GM21529 (cell line): ENCODE results near the gene MAP4K1.
"Not testable (repeated sequence)": the region's sequence is repeated elsewhere in the genome, so short reads cannot be mapped to it uniquely, and the experiment has no call there.

ENCODE experiments used
- ATAC-seq: cut with Tn5 transposase; IDR thresholded peaks from one replicate; pipeline ENCODE4 v1.9.1; 2021; ENCODE audit not compliant: unreplicated experiment

Gene MAP4K1

DNA sequence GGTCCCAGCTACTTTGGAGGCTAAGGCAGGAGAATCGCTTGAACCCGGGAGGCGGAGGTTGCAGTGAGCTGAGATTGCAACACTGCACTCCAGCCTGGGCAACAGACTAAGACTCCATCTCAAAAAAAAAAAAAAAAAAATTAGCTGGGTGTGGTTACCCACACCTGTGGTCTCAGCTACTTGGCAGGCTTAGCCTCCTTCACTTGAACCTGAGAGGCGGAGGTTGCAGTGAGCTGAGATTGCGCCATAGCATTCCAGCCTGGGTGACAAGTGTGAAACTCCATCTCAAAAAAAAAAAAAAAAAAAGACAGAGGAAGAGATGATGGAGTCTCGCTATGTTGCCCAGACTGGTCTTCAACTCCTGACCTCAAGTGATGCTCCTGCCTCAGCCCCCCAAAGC, 38.4 kb downstream of the MAP4K1 start:
- not testable (repeated sequence) for ATAC-seq

DNA sequence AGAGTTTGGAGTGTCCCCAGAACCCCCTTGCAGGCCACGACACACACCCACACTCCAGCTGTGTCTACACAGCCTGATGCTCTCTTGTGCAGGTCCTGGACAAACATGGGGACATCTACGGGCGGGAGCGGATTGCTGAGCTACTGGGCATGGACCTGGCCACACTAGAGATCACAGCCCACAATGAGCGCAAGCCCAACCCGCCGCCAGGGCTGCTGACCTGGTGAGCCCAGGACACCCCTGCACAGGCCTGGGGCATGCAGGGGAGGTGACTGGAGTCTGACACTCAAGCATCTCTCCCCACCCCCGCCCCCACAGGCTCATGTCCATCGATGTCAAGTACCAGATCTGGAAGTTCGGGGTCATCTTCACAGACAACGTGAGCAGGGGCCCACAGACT, 39.9 kb downstream of the MAP4K1 start:
- no peak for ATAC-seq

DNA sequence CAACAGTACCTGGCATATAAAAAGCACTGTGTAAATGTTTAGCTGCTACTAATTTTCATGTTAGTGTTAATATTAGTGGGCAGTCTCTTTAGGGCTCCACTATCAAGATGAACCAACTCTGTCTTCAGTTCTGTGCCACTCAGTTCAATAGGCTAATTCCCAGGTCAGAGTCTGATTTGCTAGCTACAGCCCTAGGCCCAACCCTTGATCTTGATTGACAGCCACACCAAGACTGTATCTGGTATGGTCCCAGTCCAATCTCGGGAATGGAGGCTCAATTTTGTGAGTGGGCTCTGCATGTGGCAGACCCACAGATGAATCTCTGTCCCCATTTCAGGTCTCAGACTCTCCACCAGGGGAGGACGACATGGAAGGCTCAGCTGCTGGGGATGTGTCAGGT, 46.1 kb downstream of the MAP4K1 start:
- ATAC-seq: no peak

DNA sequence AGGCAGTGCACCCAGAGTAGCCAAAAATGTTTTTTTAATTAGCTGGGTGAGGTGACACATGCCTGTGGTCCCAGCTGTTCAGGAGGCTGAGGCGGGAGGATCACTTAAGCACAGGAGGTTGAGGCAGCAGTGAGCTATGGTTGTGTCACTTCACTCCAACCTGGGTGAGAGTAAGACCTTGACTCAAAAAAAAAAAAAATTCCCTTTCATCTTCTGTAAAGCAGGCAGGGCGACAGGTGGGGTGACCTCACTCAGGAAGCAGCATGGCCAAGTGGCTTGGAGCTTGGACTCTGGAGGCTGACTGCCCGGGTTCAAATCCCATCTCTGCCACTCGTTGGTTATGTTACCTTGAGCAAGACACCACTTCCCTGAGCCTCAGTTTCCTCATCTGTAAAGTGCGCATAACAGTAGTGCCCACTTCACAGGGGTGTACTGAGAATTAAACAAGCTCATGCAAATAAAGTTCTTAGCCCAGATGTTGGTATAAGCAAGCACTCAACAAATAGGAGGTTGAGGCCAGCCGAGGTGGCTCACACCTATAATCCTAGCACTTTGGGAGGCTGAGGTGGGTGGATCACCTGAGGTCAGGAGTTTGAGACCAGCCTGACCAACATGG, 48.3 kb downstream of the MAP4K1 start:
- ATAC-seq: no peak

DNA sequence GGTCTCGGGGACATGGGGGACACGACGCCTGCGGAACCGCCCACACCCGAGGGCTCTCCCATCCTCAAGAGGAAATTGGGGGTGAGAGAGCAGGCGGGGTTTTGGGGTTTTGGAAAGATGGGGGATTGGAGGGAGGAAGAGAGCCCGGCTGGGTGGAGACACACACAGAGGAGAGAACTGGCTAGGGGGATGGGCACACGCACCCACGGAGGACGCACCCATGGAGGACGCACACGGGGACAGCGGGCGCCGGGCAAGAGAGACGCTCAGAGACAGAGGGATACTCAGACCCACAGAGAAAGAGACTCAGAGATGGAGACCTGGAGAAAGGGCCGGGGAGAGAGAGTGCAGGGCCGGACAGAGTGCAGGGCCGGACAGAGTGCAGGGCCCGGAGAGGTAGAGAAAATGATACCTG, 52.1 kb downstream of the MAP4K1 start:
- no peak for ATAC-seq

DNA sequence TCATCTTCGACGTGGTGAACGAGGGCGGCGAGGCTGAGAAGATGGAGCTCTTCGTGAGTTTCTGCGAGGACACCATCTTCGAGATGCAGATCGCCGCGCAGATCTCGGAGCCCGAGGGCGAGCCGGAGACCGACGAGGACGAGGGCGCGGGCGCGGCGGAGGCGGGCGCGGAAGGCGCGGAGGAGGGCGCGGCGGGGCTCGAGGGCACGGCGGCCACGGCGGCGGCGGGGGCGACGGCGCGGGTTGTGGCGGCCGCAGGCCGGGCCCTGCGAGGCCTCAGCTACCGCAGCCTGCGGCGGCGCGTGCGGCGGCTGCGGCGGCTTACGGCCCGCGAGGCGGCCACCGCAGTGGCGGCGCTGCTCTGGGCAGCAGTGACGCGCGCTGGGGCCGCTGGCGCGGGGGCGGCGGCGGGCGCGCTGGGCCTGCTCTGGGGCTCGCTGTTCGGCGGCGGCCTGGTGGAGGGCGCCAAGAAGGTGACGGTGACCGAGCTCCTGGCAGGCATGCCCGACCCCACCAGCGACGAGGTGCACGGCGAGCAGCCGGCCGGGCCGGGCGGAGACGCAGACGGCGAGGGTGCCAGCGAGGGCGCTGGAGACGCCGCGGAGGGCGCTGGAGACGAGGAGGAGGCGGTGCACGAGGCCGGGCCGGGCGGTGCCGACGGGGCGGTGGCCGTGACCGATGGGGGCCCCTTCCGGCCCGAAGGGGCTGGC, 52.6 kb downstream of the MAP4K1 start:
- ATAC-seq: no peak

DNA sequence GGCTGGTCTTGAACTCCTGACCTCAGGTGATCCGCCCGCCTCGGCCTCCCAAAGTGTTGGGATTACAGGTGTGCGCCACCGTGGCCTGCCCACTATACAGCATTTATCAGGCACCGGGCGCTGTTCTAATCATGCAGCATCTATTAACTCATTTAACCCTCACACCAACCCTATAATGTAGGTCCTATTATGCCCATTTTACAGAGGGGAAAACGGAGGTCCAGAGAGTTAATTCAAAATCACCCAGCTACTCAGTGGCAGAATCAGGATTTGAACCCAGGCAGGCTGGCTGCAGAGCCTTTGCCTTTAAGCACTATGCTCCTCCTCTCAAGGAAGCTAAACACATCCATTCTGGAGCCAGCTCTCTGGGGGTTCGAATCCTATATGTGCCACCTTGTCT, 54.3 kb downstream of the MAP4K1 start:
- ATAC-seq: no peak

DNA sequence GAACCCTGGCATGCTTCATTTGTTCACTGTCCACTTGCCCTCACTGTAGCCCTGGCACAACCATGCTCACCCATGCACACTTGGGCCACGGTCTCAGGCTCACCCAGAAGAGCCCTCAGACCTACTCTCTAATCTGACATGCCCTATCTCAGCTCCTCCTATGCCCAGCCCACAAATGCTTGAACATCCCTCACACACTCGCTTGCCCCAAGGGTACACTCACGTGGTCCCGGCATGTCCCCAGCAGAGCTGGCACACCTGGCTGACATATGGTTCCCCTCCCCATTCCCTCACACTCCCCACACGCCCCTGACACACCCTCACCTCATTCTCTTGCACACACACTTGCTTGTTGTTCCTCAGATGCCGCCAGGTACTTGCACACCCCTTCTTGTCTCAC, 55.7 kb downstream of the MAP4K1 start:
- ATAC-seq: no peak

DNA sequence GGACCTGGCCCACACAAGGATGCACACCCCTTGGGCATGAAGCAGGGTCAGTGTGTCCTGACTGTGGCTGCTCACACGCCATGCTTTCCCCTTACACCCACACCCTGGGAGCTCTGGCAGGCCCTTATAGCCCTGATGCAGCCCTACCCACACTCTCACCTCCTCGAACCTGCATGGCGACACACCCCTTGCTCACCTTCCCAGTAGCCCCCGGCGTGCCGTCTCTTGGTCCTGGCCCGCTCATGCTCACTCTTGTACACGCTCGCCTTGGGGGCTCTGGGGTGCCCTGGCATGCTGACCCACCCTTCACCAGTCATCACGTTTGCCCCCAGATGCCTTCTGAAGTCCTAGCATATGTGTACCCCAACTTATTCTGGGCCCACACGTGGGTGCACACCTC, 56.1 kb downstream of the MAP4K1 start:
- no peak for ATAC-seq

DNA sequence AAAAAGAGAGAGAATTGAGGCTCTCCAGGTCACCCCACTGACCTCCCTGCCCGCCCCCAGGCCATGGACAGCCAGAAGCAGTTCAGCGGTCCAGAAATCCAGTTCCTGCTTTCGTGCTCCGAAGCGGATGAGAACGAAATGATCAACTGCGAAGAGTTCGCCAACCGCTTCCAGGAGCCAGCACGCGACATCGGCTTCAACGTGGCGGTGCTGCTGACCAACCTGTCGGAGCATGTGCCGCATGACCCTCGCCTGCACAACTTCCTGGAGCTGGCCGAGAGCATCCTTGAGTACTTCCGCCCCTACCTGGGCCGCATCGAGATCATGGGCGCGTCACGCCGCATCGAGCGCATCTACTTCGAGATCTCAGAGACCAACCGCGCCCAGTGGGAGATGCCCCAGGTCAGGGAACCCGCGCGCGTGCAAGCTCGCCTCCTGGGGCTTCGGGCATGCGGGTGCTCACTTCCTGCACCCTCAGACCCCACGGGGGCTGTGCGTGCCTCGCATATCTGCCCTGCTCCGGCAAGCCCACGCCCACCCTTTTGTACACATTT, 56.6 kb downstream of the MAP4K1 start:
- ATAC-seq: no peak

DNA sequence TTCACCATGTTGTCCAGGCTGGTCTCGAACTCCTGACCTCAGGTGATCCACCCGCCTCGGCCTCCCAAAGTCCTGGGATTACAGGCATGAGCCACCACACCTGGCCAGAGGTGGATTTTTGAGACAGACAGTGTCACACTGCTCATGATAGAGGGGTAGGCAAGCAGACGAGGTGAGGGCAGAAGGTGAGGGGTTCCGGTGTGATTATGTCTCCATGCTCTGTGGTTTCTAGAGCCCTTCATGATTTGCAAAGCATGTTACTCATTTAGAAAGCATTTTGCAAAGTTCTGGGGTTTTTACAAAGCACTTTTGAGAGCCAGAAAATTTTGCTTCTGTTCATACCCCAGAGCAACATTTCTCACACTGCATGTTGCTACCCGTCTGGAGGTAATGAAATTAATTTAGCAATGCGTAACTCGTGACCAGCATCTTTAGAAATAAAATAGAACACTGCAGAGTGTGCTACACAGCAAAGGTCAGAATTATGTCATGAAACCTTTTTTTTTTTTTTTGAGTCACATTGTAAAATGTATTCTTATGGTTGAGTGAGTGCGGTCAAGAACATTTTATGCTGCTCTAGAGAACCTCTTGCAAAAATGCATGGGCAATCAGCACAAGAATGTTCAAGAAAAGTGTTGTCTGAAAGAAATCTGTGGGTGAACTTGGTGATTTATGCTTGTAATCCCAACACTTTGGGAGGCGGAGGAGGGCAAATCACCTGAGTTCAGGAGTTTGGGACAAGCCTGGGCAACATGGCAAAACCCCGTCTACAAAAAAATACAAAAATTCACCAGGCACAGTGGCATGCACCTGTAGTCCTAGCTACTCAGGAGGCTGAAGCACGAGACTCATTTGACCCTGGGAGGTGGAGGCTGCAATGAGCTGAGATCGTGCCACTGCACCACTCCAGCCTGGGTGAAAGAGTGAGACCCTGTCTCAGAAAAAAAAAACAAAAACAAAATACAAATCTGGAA, 58.0 kb downstream of the MAP4K1 start:
- ATAC-seq: peak; percentile 74

DNA sequence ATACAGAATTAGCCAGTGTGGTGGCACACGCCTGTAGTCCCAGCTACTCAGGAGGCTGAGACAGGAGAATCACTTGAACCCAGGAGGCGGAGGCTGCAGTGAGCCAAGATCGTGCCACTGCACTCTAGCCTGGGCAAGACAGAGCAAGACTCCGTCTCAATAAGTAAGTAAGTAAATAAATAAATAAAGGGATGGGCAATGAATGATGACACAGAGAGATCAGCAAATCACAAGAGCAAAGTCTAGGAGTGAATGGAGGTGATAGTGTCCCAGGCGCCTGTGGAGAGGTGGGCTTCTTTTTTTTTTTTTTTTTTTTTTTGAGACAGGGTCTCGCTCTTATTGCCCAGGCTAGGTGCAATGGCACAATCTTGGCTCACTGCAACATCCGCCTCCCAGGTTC, 58.8 kb downstream of the MAP4K1 start:
- ATAC-seq: not testable (repeated sequence)

DNA sequence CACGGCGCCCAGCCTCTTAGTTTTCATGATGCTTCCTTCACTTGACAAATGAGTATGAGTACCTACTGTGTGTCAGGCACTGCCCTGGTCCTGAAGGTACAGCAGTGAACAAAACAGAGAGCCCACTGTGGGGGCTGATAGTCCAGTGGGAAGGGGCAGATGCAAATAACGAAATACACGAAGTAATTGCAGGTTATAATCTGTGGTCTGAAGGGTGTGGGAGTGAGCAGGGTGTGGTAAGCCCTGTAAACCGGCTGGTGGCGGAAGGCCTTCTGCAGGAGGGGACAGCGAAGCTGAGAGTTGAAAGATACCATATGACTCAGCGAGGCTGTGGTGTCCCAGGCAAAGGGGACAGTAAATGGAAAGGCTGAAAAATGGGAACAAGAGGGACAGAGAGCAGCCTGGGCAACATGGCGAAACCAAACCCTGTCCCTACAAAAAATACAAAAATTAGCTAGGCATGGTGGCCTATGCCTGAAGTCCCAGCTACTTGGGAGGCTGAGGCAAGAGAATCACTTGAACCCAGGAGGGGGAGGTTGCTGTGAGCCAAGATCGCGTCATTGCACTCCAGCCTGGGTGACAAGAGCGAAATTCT, 60.5 kb downstream of the MAP4K1 start:
- no peak for ATAC-seq

DNA sequence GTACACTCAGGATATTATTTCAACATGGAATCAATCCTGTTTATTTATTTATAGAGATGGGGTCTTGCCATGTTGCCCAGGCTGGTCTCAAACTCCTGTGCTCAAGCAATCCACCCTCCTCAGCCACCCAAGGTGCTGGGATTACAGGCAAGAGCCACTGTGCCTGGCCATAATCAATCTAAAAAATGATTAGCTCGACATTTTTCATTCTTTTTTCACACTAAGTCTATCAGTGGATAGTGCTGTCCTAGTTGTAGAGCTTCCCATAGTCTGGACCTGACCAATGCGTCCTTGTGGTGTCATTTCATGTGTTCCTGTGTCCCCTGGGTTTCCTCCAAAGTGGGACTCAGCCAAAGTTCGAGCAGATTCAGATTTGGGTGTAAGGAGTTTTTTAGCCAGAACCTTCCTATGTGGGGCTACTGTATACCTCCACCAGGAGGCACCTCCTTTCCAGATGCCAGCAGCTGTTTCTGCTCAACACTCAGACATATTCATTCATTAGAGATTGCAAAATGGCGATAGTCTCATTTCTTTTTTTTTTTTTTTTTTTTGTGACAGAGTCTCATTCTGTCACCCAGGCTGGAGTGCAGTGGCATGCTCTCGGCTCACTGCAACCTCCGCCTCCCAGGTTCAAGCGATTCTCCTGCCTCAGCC, 61.1 kb downstream of the MAP4K1 start:
- no peak for ATAC-seq

DNA sequence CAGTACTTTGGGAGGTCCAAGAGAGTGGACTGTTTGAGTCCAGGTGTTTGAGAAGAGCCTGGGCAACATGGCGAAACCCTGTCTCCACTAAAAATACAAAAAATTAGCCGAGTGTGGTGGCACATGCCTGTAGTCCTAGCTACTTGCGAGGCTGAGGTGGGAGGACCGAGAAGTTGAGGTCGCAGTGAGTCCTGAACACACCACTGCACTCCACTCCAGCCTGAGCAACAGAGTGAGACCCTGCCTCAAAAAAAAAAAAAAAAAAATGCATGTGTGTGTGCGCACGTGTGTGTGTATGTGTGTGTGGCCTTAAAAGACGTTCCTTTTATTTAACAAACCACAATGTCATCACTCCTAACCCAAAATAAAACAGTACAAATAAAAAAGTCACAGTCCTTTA, 62.6 kb downstream of the MAP4K1 start:
- ATAC-seq: no peak

DNA sequence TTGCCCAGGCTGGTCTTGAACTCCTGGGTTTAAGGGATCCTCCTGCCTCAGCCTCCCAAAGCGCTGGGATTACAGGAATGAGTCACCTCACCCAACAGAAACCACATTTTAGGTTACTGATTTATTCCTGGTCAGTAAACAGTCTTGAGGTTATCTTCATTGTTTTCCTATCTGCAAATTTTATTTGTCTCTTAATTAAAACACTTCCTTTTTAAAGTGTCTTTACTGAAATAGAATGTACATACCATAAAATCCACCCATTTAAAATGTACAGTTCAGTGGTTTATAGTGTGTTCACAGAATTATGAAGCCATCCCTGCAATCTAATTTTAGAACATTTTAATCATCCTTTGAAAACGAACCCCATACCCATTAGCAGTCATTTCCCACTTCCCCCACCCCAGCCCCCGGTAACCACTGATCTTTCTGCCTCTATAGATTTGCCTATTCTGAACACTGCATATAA, 63.0 kb downstream of the MAP4K1 start:
- ATAC-seq: no peak

DNA sequence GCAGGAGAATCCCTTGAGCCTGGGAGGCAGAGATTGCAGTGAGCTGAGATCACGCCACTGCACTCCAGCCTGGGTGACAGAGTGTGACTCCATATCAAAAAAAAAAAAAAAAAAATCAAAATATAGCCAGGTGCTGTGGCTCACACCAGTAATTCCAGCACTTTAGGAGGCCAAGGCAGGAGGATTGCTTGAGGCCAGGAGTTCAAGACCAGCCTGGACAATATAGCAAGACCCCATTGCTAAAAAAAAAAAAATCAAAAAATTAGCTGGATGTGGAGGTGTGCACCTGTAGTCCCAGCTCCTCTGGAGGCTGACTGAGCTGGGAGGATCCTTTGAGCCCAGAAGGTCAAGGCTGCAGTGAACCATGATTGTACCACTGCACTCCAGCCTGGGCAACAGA, 64.5 kb downstream of the MAP4K1 start:
- ATAC-seq: not testable (repeated sequence)

DNA sequence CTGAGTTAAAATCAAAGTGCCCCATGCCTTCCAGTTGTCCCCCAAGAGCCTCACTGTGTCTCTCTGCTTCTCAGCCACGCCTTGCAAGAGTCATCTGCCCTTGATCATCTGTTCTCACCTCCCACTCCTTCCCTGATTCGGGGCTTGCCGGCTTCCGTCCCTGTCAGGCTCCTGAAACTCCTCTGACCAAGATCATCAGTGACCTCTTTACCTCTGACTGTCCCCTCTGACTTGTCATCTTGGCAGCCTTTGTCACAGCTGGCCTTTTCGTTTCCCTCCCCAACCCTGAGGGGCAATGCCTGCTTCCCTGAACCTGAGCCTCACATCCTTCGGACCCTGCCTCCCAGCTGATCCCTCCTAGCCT, 66.3 kb downstream of the MAP4K1 start:
- no peak for ATAC-seq

DNA sequence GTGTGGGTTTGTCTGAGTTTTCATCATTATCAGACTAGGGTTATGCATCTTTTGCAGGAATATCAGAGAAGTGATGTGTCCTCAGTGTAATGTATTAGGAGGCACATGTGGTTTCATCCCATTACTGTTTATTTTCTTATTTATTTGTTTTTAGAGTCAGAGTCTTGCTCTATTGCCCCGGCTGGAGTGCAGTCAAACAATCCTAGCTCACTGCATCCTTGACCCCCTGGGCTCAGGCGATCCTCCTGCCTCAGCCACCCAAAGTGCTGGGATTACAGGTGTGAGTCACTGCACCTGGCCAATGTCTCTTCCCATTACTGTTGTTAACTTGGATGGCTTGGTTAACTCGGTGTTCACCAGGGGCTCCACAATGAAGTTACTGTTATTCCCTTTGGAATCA, 67.4 kb downstream of the MAP4K1 start:
- no peak for ATAC-seq

DNA sequence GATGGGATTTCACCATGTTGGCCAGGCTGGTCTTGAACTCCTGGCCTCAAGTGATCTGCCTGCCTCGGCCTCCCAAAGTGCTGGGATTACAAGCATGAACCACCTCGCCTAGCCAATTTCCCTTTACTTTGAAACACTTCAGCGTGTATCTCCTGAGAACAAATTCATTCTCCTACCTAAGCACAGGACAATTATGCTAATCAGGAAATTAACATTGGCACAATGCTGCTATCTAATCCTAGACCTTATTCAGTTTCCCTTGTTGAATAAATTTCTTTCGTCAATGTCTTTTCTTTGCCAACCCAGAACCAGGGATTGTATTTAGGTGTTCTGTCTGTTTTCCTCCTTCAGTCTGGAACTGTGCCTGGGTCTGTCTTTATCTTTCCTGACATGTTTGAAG, 67.8 kb downstream of the MAP4K1 start:
- no peak for ATAC-seq

DNA sequence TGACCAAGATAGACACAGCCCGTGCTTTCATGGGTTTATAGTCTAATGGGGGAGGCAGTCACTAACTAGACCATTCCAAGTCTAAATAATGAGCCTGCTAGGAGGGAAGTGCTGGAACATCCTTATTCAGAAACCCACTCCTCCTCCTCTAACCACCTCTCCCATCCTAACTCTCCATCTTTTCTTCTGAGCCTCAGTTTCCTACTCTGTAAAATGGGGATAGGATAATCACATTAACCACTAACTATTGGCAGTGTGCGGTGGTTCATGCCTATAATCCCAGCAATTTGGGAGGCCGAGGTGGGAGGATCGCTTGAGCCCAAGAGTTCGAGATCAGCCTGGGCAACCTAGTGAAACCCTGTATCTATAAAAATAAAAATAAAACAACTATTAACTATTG, 68.7 kb downstream of the MAP4K1 start:
- no peak for ATAC-seq
